PC-3 (cell line): Measurements from ENCODE around the gene SMIM5.

ENCODE experiments used
- EZH2 ChIP-seq: fragments of 300-600 bp; sonication (generic); IDR thresholded peaks from one replicate; pipeline ENCODE4 v1.6.1; 2017; ENCODE audit warnings: antibody characterized with exemption, mild to moderate bottlenecking, low read length; ENCODE audit not compliant: unreplicated experiment
- EZH2phosphoT487 ChIP-seq: fragments of 300-600 bp; sonication (generic); IDR thresholded peaks from 2 replicates; pipeline ENCODE4 v1.6.1; 2018; ENCODE audit warnings: mild to moderate bottlenecking, antibody characterized with exemption, low read length, borderline replicate concordance
- TF ChIP-seq, protein P1 (sequence below): fragments of 300-600 bp; sonication (generic); conservative IDR thresholded peaks from 2 replicates; pipeline ENCODE4 v1.5.1; 2017; ENCODE audit warnings: antibody characterized with exemption, low read depth, mild to moderate bottlenecking, low read length

DNA sequence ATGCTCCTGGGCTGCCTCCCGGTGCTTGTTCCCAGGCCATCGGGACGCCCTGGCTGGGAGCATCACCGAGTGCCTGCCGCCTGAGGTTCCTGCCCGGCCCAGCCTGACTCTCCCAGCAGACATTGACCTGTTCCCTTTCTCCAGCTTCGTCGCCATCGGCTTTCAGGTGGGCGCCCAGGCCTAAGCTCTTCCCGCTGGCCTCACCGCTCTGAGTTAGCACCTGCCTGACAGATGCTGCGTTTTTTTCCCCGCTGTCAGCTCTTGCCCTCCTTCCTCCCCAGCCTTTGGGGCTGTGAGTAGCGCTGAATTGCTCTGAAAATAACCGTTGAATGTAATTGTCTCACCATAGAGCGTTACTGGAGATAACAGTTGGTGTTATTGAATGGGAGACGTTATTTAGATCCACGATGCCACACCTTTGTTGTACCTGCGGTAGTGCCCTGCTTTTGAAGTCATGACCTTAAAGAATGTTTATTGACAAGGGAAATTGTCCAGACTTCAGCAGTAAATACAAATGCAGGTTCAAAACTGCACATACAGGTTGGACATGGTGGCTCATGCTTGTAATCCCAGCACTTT is 21.3 kb upstream of the SMIM5 start:
- TF ChIP-seq, protein P1, sequence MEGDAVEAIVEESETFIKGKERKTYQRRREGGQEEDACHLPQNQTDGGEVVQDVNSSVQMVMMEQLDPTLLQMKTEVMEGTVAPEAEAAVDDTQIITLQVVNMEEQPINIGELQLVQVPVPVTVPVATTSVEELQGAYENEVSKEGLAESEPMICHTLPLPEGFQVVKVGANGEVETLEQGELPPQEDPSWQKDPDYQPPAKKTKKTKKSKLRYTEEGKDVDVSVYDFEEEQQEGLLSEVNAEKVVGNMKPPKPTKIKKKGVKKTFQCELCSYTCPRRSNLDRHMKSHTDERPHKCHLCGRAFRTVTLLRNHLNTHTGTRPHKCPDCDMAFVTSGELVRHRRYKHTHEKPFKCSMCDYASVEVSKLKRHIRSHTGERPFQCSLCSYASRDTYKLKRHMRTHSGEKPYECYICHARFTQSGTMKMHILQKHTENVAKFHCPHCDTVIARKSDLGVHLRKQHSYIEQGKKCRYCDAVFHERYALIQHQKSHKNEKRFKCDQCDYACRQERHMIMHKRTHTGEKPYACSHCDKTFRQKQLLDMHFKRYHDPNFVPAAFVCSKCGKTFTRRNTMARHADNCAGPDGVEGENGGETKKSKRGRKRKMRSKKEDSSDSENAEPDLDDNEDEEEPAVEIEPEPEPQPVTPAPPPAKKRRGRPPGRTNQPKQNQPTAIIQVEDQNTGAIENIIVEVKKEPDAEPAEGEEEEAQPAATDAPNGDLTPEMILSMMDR = no peak
- TF ChIP-seq EZH2 = no peak
- TF ChIP-seq EZH2phosphoT487 = no peak
